Activated naive CD4-positive, alpha-beta T cell treated with anti-CD3 and anti-CD28 coated beads for 36 hours (primary cell): ENCODE measurements around the gene DLL1. TPM values are rescaled to one million over a fixed set of nuclear protein-coding genes. Genes with fewer than 3 reads are reported as not detected.

Experiments
- CTCF ChIA-PET: fragments of 350-600 bp; sonication (Branson Sonifier 250); formaldehyde crosslinking; loops from one replicate; lab custom pipeline; 2021; ENCODE audit warnings: antibody characterized with exemption; lab: Charles Lee
- DNase-seq: peaks from one replicate; pipeline ENCODE4 v3.0.0-alpha.2; 2020
- H3K27ac Mint-ChIP-seq: one replicate; pipeline ENCODE4 v1.8.0; 2021; ENCODE audit warnings: mild to moderate bottlenecking, mixed read lengths
- H3K27me3 Mint-ChIP-seq: one replicate; pipeline ENCODE4 v1.8.0; 2021; ENCODE audit warnings: low read depth, mixed read lengths
- H3K36me3 Mint-ChIP-seq: one replicate; pipeline ENCODE4 v1.8.0; 2021; ENCODE audit warnings: low read depth, mixed read lengths
- H3K4me1 Mint-ChIP-seq: one replicate; pipeline ENCODE4 v1.8.0; 2021; ENCODE audit warnings: low read depth, mixed read lengths
- H3K4me3 Mint-ChIP-seq: one replicate; pipeline ENCODE4 v1.8.0; 2021; ENCODE audit warnings: mild to moderate bottlenecking, moderate library complexity, mixed read lengths
- H3K9me3 Mint-ChIP-seq: one replicate; pipeline ENCODE4 v1.8.0; 2021; ENCODE audit warnings: mixed read lengths
- intact Hi-C: fragments of 100-400 bp; cut with micrococcal nuclease; formaldehyde crosslinking; loops from one replicate; pipeline ENCODE4 v1.15.1; 2023
- total RNA-seq, 2 experiments: library from RNA; stranded (reverse); gene quantifications; one replicate each; pipeline ENCODE4 v1.2.3, GENCODE V29; 2021

DLL1 gene
- total RNA-seq, 2 experiments from 2014 or later: 3.2 to 3.5 TPM

DNA sequence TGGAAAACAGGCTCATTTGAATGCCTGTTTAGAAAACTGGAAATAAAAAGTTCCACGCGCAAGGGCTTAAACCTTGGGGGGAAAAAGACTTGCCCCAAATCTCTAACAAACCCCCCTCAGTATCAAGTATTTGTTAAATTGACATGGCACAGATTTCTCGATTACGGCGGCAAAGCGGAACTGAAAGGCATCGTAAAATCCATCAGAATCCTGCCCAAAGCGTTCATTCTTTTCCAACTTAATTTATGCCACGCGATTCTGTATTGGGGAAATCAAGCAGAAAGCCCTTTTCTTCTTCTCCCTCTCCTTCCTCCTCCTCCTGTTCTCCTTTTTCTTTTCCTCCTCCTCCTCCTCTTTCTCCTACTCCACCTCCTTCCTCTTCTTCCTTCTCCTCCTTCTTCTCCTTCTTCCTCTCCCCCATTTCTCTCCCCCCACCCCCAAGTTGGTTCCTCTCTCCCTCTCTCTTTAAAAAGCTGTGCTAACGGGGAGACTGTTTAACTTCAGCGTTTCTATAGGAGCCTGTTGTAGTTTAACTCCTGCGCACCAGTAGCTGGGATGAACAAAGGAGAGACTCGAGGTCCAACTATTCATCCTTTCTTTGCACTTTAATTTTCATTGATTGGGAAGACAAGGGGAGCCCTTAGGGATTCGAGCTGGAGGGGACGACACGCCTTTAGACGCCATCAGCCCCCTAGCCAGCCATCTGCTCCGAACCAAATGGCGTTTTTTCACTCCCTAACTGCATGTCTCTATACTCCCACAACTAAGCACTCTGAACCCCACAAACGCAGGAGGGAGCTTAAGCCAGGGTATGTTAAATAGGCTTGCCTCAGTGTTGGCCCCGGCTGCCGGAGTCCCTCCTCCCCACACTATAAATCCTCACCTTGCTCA lies 2.7 kb upstream of the DLL1 start:
- H3K4me3 Mint-ChIP-seq: no peak overlapping the region
- CTCF ChIA-PET: interaction anchor here (0.6 to 2.8 kb wide), 9 partner anchors 8 to 462 kb away, joined by 3 to 14 read pairs (median 5); no protein-coding TSS in a partner anchor
- H3K4me1 Mint-ChIP-seq: peaks cover 38% of the 10 kb centered on the region
- peaks cover 55% of the 10 kb centered on the region for H3K27me3 Mint-ChIP-seq
- DNase-seq: no peak
- no peaks in the 10 kb centered on the region for H3K9me3 Mint-ChIP-seq
- peaks cover under 1% of the 10 kb centered on the region for H3K36me3 Mint-ChIP-seq
- intact Hi-C loops: loop anchor here (2.0 to 10.0 kb wide), 9 partner anchors 116 to 1399 kb away; partner anchors contain the start of genes C6orf120 and WDR27
- no peak overlapping the region for H3K27ac Mint-ChIP-seq

GRCh38 chr6:170292407-170293158 lies 1.7 kb upstream of the DLL1 start:
- peak overlapping the region; percentile 67 for H3K4me3 Mint-ChIP-seq
- peak; percentile 43 for DNase-seq
- H3K36me3 Mint-ChIP-seq: peaks cover 3% of the 10 kb centered on the region
- no peak overlapping the region for H3K27ac Mint-ChIP-seq
- no peaks in the 10 kb centered on the region for H3K9me3 Mint-ChIP-seq
- CTCF ChIA-PET: interaction anchor here (0.6 to 2.8 kb wide), 7 partner anchors 11 to 502 kb away, joined by 3 to 15 read pairs (median 4); partner anchors contain the start of gene FAM120B
- intact Hi-C loops: loop anchor here (1.0 to 10.0 kb wide), 13 partner anchors 115 to 1398 kb away; partner anchors contain the start of genes C6orf120 and WDR27
- peaks cover 44% of the 10 kb centered on the region for H3K4me1 Mint-ChIP-seq
- H3K27me3 Mint-ChIP-seq: peaks cover 51% of the 10 kb centered on the region

GRCh38 chr6:170292111-170292406 lies 1.2 kb upstream of the DLL1 start:
- H3K27me3 Mint-ChIP-seq: peaks cover 47% of the 10 kb centered on the region
- intact Hi-C loops: loop anchor here (1.0 to 10.0 kb wide), 13 partner anchors 115 to 1397 kb away; partner anchors contain the start of genes C6orf120 and WDR27
- peaks cover 44% of the 10 kb centered on the region for H3K4me1 Mint-ChIP-seq
- peak overlapping the region; percentile 67 for H3K4me3 Mint-ChIP-seq
- no peak overlapping the region for H3K27ac Mint-ChIP-seq
- no peak for DNase-seq
- peaks cover 3% of the 10 kb centered on the region for H3K36me3 Mint-ChIP-seq
- no peaks in the 10 kb centered on the region for H3K9me3 Mint-ChIP-seq
- CTCF ChIA-PET: interaction anchor here (0.6 to 2.8 kb wide), 5 partner anchors 11 to 502 kb away, joined by 3 to 15 read pairs (median 4); partner anchors contain the start of gene FAM120B

DNA sequence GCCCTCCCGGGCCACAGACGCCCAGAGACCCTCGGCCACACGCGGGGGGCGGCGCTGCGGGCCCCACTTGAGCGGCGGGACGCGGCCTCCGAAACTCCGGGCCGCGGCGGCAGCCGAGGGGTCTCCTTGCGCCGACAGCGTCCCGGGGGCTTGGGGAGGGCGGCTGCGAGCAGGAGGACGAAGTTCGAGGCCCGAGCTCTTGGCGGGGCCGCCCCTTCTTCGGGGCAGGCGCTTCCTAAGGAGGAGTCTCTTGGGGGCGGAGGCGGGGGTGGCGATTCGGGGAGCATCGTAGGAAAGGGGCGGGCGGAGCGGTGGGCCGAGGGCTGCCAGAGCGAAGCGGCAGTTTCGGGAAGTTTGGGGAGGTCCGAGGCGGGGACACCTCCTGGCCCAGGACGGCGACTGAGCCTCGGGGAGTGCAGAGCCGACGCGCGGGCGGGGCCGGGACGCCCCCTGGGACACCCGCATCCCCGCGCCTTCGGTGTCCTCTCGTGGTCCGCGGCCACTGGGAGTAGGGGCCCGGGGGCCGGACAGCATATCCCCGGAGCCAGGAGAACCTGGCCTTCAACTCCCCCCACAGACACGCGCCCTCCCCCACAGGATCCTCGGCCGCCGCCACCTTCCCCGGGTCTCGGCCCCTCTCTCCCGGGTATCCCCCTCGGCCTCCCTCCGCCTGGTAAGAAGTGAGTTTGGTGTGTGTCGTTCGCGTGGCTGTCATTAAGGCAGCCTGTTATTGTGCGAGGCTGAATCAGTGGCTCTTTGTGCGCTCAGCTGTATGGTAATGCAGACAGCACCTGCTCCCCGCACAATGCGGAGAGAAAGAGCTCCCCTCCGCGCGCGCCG lies 613 bp upstream of the DLL1 start:
- peaks cover 3% of the 10 kb centered on the region for H3K36me3 Mint-ChIP-seq
- DNase-seq: peak; percentile 69
- H3K9me3 Mint-ChIP-seq: no peaks in the 10 kb centered on the region
- H3K27ac Mint-ChIP-seq: no peak overlapping the region
- intact Hi-C loops: loop anchor here (1.0 to 10.0 kb wide), 13 partner anchors 114 to 1397 kb away; partner anchors contain the start of genes C6orf120 and WDR27
- H3K4me3 Mint-ChIP-seq: peak overlapping the region; percentile 68
- H3K4me1 Mint-ChIP-seq: peaks cover 44% of the 10 kb centered on the region
- CTCF ChIA-PET: interaction anchor here (0.6 to 2.8 kb wide), 5 partner anchors 12 to 501 kb away, joined by 3 to 15 read pairs (median 4); partner anchors contain the start of gene FAM120B
- H3K27me3 Mint-ChIP-seq: peaks cover 46% of the 10 kb centered on the region

GRCh38 chr6:170289951-170290295 lies 955 bp downstream of the DLL1 start:
- peaks cover 3% of the 10 kb centered on the region for H3K36me3 Mint-ChIP-seq
- H3K9me3 Mint-ChIP-seq: no peaks in the 10 kb centered on the region
- H3K4me1 Mint-ChIP-seq: peaks cover 40% of the 10 kb centered on the region
- DNase-seq: no peak
- H3K27ac Mint-ChIP-seq: no peak overlapping the region
- intact Hi-C loops: loop anchor here (1.0 to 10.0 kb wide), 7 partner anchors 18 to 1395 kb away; partner anchors contain the start of genes C6orf120 and WDR27
- CTCF ChIA-PET: no interaction called here
- peaks cover 39% of the 10 kb centered on the region for H3K27me3 Mint-ChIP-seq
- peak overlapping the region; percentile 79 for H3K4me3 Mint-ChIP-seq

DNA sequence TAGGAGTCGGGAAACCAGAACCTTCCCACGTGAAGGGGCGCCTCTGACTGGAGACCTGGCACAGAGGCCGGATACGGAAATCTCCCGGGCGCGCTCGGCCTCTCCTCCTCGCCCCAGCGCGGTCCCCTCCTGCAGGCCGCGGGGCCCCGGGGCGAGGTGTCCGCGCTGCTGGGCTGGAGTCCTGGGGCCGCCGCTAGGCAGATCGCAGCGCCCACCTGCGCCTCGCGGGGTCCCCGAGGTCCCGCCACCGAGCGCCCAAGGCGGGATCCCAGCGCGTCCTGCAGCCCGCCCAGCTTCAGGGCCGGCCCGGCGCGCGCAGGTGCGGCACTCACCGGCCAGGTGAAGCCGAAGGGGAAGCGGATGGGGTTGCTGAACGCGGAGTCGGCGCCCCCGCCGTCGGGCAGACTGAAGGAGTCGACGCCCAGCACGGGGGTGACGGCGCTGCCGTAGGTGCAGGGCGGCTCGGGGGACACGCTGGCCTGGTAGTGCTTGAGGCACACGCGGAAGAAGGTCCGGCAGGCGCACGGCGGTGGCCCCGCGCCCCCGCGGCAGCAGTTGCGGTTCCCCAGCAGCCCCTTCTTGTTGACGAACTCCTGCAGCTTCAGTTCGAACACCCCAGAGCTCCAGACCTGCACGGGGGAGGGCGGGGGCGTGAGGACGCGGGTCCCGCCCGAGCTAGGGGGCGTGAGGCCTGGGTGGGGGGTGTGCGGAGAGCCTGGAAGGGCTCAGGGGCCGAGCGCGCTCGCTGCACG lies 1.5 kb downstream of the DLL1 start:
- Mint-ChIP-seq H3K9me3 (no peaks in the 10 kb centered on the region), H3K4me3 (peak overlapping the region; percentile 76), H3K27me3 (peaks cover 34% of the 10 kb centered on the region), H3K27ac (peak overlapping the region; percentile 46), H3K36me3 (peaks cover 3% of the 10 kb centered on the region), H3K4me1 (peaks cover 35% of the 10 kb centered on the region)
- intact Hi-C loops: no loop called here
- peak; percentile 38 for DNase-seq
- CTCF ChIA-PET: no interaction called here

DNA sequence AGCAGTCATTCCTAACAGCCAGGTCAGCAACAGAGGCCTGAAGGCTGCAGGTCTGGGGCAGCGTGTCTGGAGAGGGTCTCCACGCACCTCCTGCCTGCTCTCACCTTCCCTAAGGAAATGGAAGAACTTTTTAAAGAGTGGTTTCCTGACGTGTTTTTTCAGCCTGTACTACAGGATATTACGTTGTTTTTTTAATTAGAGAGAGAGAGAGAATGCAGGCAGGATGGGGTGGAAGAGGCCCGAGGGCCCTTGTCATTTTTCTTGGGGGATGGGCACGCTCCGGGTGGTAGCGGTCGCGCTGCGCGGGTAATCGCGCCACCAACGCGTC lies 2.1 kb downstream of the DLL1 start:
- CTCF ChIA-PET: no interaction called here
- H3K4me1 Mint-ChIP-seq: peaks cover 30% of the 10 kb centered on the region
- no peak for DNase-seq
- no peaks in the 10 kb centered on the region for H3K9me3 Mint-ChIP-seq
- peak overlapping the region; percentile 46 for H3K27ac Mint-ChIP-seq
- H3K36me3 Mint-ChIP-seq: peaks cover 3% of the 10 kb centered on the region
- peak overlapping the region; percentile 76 for H3K4me3 Mint-ChIP-seq
- H3K27me3 Mint-ChIP-seq: peaks cover 28% of the 10 kb centered on the region
- intact Hi-C loops: no loop called here

- no peaks in the 10 kb centered on the region for H3K9me3 Mint-ChIP-seq
- CTCF ChIA-PET: no interaction called here
- peaks cover 22% of the 10 kb centered on the region for H3K27me3 Mint-ChIP-seq
Measured at GRCh38 chr6:170288091-170288631, 2.7 kb downstream of the DLL1 start.

GRCh38 chr6:170287371-170287876 lies 3.5 kb downstream of the DLL1 start:
- no peak overlapping the region for H3K4me3 Mint-ChIP-seq
- peaks cover 5% of the 10 kb centered on the region for H3K36me3 Mint-ChIP-seq
- H3K27me3 Mint-ChIP-seq: peaks cover 16% of the 10 kb centered on the region
- H3K9me3 Mint-ChIP-seq: no peaks in the 10 kb centered on the region
- DNase-seq: no peak
- CTCF ChIA-PET: interaction anchor here (0.6 kb wide), 1 partner anchor 25 kb away, joined by 4 read pairs; no protein-coding TSS in a partner anchor
- H3K4me1 Mint-ChIP-seq: peaks cover 18% of the 10 kb centered on the region
- no peak overlapping the region for H3K27ac Mint-ChIP-seq
- intact Hi-C loops: no loop called here

More at GRCh38 chr6:170288091-170288631, 2.7 kb downstream of the DLL1 start:
- H3K27ac Mint-ChIP-seq: no peak overlapping the region
- peak overlapping the region; percentile 76 for H3K4me3 Mint-ChIP-seq
- H3K4me1 Mint-ChIP-seq: peaks cover 25% of the 10 kb centered on the region
- H3K36me3 Mint-ChIP-seq: peaks cover 3% of the 10 kb centered on the region
- no peak for DNase-seq
- intact Hi-C loops: no loop called here

DNA sequence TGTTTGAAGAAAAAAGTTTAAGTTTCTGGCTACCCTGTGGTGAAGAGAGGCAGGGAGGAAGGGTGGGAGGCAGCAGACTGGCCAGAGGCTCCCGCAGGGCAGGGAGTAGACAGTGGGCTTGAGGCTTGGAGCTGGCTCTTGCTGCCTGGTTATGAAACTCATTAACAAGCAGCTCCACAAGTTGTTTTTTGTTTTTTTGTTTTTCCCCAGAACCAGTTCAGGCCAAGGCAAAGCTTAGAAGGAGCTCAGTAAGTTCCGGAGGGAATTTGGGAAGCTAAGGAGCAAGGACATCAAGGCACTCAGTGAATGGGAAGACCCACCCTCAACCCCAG lies 4.0 kb downstream of the DLL1 start:
- no peak overlapping the region for H3K4me3 Mint-ChIP-seq

More for the DNA sequence above, 4.0 kb downstream of the DLL1 start:
- Mint-ChIP-seq H3K9me3 (no peaks in the 10 kb centered on the region), H3K4me1 (peaks cover 13% of the 10 kb centered on the region), H3K27ac (no peak overlapping the region), H3K36me3 (peaks cover 5% of the 10 kb centered on the region), H3K27me3 (peaks cover 11% of the 10 kb centered on the region)
- intact Hi-C loops: no loop called here
- CTCF ChIA-PET: interaction anchor here (0.6 kb wide), 1 partner anchor 24 kb away, joined by 4 read pairs; no protein-coding TSS in a partner anchor
- DNase-seq: no peak
